Renal cortex interstitium (tissue), 11 donors: Measurements from ENCODE around the gene PCDHA10. TPM values are rescaled to one million over a fixed set of nuclear protein-coding genes. Genes with fewer than 3 reads are reported as not detected.
"Not testable (repeated sequence)": the region's sequence is repeated elsewhere in the genome, so short reads cannot be mapped to it uniquely, and the experiment has no call there.

ENCODE experiments used
- DNase-seq, 11 donors: peaks; one replicate each; pipeline ENCODE4 v3.0.0-alpha.2; 2013; ENCODE audit warnings: low read depth in 9 of 11, low spot score in 4 of 11; ENCODE audit errors: extremely low read depth in 1 of 11
- polyA plus RNA-seq, 3 donors: library from polyadenylated mRNA; unstranded; fragments of 120-200 nt; gene quantifications; one replicate each; pipeline ENCODE4 v1.2.1, GENCODE V29; 2013; ENCODE audit not compliant: insufficient read length in 3 of 3

The PCDHA10 gene
- polyA plus RNA-seq, 3 donors: 0.23 to 0.91 (median 0.75) TPM

- DNase-seq: not testable (repeated sequence)
Measured at GRCh38 chr5:140834439-140835008, 21.2 kb upstream of the PCDHA10 start.

- no peak for DNase-seq
Measured at GRCh38 chr5:140835622-140836510, 19.8 kb upstream of the PCDHA10 start.

GRCh38 chr5:140840978-140841962 is 14.4 kb upstream of the PCDHA10 start, which contains the start of gene PCDHA8:
TSS of gene PCDHA8 (plus strand) at chr5:140841187. CDS start at chr5:140841322, 135 bp downstream.
- DNase-seq: no peak

- DNase-seq: no peak
Measured at GRCh38 chr5:140842798-140843733, 12.6 kb upstream of the PCDHA10 start.

GRCh38 chr5:140848139-140849102 is 7.3 kb upstream of the PCDHA10 start, which contains the start of gene PCDHA9:
TSS of gene PCDHA9 (plus strand) at chr5:140848382. CDS start at chr5:140848496, 114 bp downstream.
- not testable (repeated sequence) for DNase-seq

- not testable (repeated sequence) for DNase-seq
Measured at GRCh38 chr5:140849831-140850634, 5.7 kb upstream of the PCDHA10 start.

- no peak for DNase-seq
Measured at GRCh38 chr5:140857177-140857986, 1.7 kb downstream of the PCDHA10 start.

- DNase-seq: no peak
Measured at GRCh38 chr5:140857987-140858240, 2.2 kb downstream of the PCDHA10 start.

GRCh38 chr5:140862441-140863295 is 7.0 kb downstream of the PCDHA10 start:
- no peak for DNase-seq

GRCh38 chr5:140868721-140869554 is 13.2 kb downstream of the PCDHA10 start, which contains the start of gene PCDHA11:
TSS of gene PCDHA11 (plus strand) at chr5:140868957. CDS start at chr5:140869104, 147 bp downstream.
- no peak for DNase-seq

- DNase-seq: no peak
Measured at GRCh38 chr5:140869555-140869886, 13.8 kb downstream of the PCDHA10 start.

- DNase-seq: no peak
Measured at GRCh38 chr5:140870221-140871201, 14.8 kb downstream of the PCDHA10 start.
